BLaER1 treated with 17β-estradiol and CSF1 and Interleukin-3, amounts not matched to agents 10 nM and 100 nM (cell line): Measurements from ENCODE around the gene PARD3.

Experiments used
- H3K27ac ChIP-seq, 11 experiments: shearing (Covaris generic); formaldehyde crosslinking; 2 replicates each; pipeline ENCODE4 v1.8.1; 2022
- H3K27me3 ChIP-seq, 11 experiments: shearing (Covaris generic); formaldehyde crosslinking; 2 replicates each; pipeline ENCODE4 v1.8.1; 2022
- H3K36me3 ChIP-seq, 11 experiments: shearing (Covaris generic); formaldehyde crosslinking; 2 replicates each; pipeline ENCODE4 v1.8.1; 2022
- H3K4me1 ChIP-seq, 10 experiments: shearing (Covaris generic); formaldehyde crosslinking; 2 replicates each; pipeline ENCODE4 v1.8.1; 2022
- H3K4me2 ChIP-seq, 11 experiments: shearing (Covaris generic); formaldehyde crosslinking; 2 replicates each; pipeline ENCODE4 v1.8.1; 2022
- H3K4me3 ChIP-seq, 10 experiments: shearing (Covaris generic); formaldehyde crosslinking; 2 replicates each; pipeline ENCODE4 v1.8.1; 2022
- H3K9ac ChIP-seq, 11 experiments: shearing (Covaris generic); formaldehyde crosslinking; 2 replicates each; pipeline ENCODE4 v1.8.1; 2022
- H3K9me3 ChIP-seq, 11 experiments: shearing (Covaris generic); formaldehyde crosslinking; replicated peaks in 1 of 11; 2 replicates each; pipeline ENCODE4 v1.8.1; 2022
- H4K20me1 ChIP-seq, 11 experiments: shearing (Covaris generic); formaldehyde crosslinking; 2 replicates each; pipeline ENCODE4 v1.8.1; 2022
- Cebpa-rat ChIP-seq, 11 experiments: shearing (Covaris generic); IDR thresholded peaks; 2 replicates each; pipeline ENCODE4 v1.8.1; 2022

Gene PARD3

GRCh38 chr10:34407324-34407805, 407.7 kb downstream of the PARD3 start:
- no peaks in the 10 kb centered on the region for H3K9me3 ChIP-seq
- H3K36me3 ChIP-seq = no peaks in the 10 kb centered on the region
- peak overlapping the region in 5 of 11 experiments; percentile 1 to 61 (median 52); a peak in 10 of 22 replicates for H3K27ac ChIP-seq
- H3K4me2 ChIP-seq = peak overlapping the region; percentile 32 to 72 (median 54); a peak in 21 of 22 replicates
- no peaks in the 10 kb centered on the region for H3K27me3 ChIP-seq
- no peak overlapping the region for H3K9ac ChIP-seq
- peaks cover 8 to 15% (median 10%) of the 10 kb centered on the region in 10 experiments for H3K4me1 ChIP-seq
- no peak; a peak in 1 of 22 replicates for TF ChIP-seq Cebpa-rat (IDR thresholded peaks at IDR 0.05)
- H4K20me1 ChIP-seq = no peaks in the 10 kb centered on the region
- H3K4me3 ChIP-seq = no peak overlapping the region

GRCh38 chr10:34406463-34407323, 408.4 kb downstream of the PARD3 start:
- Histone ChIP-seq H3K36me3 (no peaks in the 10 kb centered on the region), H3K27me3 (no peaks in the 10 kb centered on the region), H3K9me3 (no peaks in the 10 kb centered on the region), H3K27ac (peak overlapping the region in 5 of 11 experiments; percentile 1 to 61 (median 45); a peak in 8 of 22 replicates), H4K20me1 (no peaks in the 10 kb centered on the region), H3K9ac (no peak overlapping the region), H3K4me3 (no peak overlapping the region), H3K4me2 (peak overlapping the region; percentile 32 to 72 (median 54); a peak in 20 of 22 replicates), H3K4me1 (peaks cover 8 to 15% (median 10%) of the 10 kb centered on the region in 10 experiments)
- no peak for TF ChIP-seq Cebpa-rat (IDR thresholded peaks at IDR 0.05)

GRCh38 chr10:34405611-34406462, 409.3 kb downstream of the PARD3 start:
- Histone ChIP-seq H3K4me1 (peaks cover 8 to 15% (median 10%) of the 10 kb centered on the region in 10 experiments), H3K4me2 (no peak overlapping the region), H3K36me3 (no peaks in the 10 kb centered on the region), H3K9ac (no peak overlapping the region), H3K9me3 (no peaks in the 10 kb centered on the region), H3K27me3 (no peaks in the 10 kb centered on the region), H3K27ac (peak overlapping the region in 1 of 11 experiments; percentile 61; a peak in 1 of 22 replicates), H3K4me3 (no peak overlapping the region), H4K20me1 (no peaks in the 10 kb centered on the region)
- no peak for TF ChIP-seq Cebpa-rat (IDR thresholded peaks at IDR 0.05)

GRCh38 chr10:34403512-34403911, 411.6 kb downstream of the PARD3 start:
- no peaks in the 10 kb centered on the region for H4K20me1 ChIP-seq

GRCh38 chr10:34400075-34400474, 415.0 kb downstream of the PARD3 start:
- TF ChIP-seq Cebpa-rat (IDR thresholded peaks at IDR 0.05) = no peak
- H3K36me3 ChIP-seq = peaks cover 0 to 12% (median 0%) of the 10 kb centered on the region in 11 experiments; a peak in 3 of 22 replicates
- H3K9ac ChIP-seq = no peak overlapping the region
- H4K20me1 ChIP-seq = no peaks in the 10 kb centered on the region
- no peak overlapping the region for H3K27ac ChIP-seq
- H3K4me1 ChIP-seq = no peaks in the 10 kb centered on the region
- no peak overlapping the region for H3K4me3 ChIP-seq
- H3K4me2 ChIP-seq = no peak overlapping the region
- no peaks in the 10 kb centered on the region for H3K9me3 ChIP-seq
- H3K27me3 ChIP-seq = no peaks in the 10 kb centered on the region

More at GRCh38 chr10:34403512-34403911, 411.6 kb downstream of the PARD3 start:
- Histone ChIP-seq H3K27me3 (no peaks in the 10 kb centered on the region), H3K27ac (no peak overlapping the region), H3K4me2 (no peak overlapping the region), H3K4me1 (peaks cover 8 to 15% (median 10%) of the 10 kb centered on the region in 10 experiments), H3K4me3 (no peak overlapping the region), H3K9me3 (no peaks in the 10 kb centered on the region), H3K36me3 (0 out of 22 replicates have a peak, but pooled peaks cover 0 to 10% (median 0%) of the 10 kb centered on the region in 11 experiments), H3K9ac (no peak overlapping the region)
- TF ChIP-seq Cebpa-rat (IDR thresholded peaks at IDR 0.05) = no peak

- no peaks in the 10 kb centered on the region for H4K20me1 ChIP-seq
- H3K27ac ChIP-seq = no peak overlapping the region
- no peak overlapping the region for H3K4me2 ChIP-seq
- no peak for TF ChIP-seq Cebpa-rat (IDR thresholded peaks at IDR 0.05)
- no peaks in the 10 kb centered on the region for H3K27me3 ChIP-seq
- H3K36me3 ChIP-seq = peaks cover 0 to 16% (median 5%) of the 10 kb centered on the region in 11 experiments; a peak in 5 of 22 replicates
- no peak overlapping the region for H3K4me3 ChIP-seq
- no peak overlapping the region for H3K9ac ChIP-seq
- H3K4me1 ChIP-seq = no peaks in the 10 kb centered on the region
- H3K9me3 ChIP-seq = peaks cover 0 to 3% (median 0%) of the 10 kb centered on the region in 11 experiments; a peak in 1 of 22 replicates
Observed at GRCh38 chr10:34399013-34399412, 416.1 kb downstream of the PARD3 start.

GRCh38 chr10:34397324-34397723, 417.8 kb downstream of the PARD3 start:
- no peaks in the 10 kb centered on the region for H3K4me1 ChIP-seq
- peaks cover 0 to 5% (median 0%) of the 10 kb centered on the region in 11 experiments; a peak in 1 of 22 replicates for H3K9me3 ChIP-seq
- no peak overlapping the region for H3K4me2 ChIP-seq
- no peak overlapping the region for H3K4me3 ChIP-seq
- peaks cover 0 to 17% (median 5%) of the 10 kb centered on the region in 11 experiments; a peak in 5 of 22 replicates for H3K36me3 ChIP-seq
- H3K9ac ChIP-seq = no peak overlapping the region
- H3K27me3 ChIP-seq = no peaks in the 10 kb centered on the region
- H4K20me1 ChIP-seq = no peaks in the 10 kb centered on the region
- H3K27ac ChIP-seq = no peak overlapping the region
- TF ChIP-seq Cebpa-rat (IDR thresholded peaks at IDR 0.05) = no peak

- no peaks in the 10 kb centered on the region for H4K20me1 ChIP-seq
- TF ChIP-seq Cebpa-rat (IDR thresholded peaks at IDR 0.05) = no peak
Observed at GRCh38 chr10:34396663-34397062, 418.4 kb downstream of the PARD3 start.

More at GRCh38 chr10:34396663-34397062, 418.4 kb downstream of the PARD3 start:
- H3K27me3 ChIP-seq = no peaks in the 10 kb centered on the region
- H3K27ac ChIP-seq = no peak overlapping the region
- H3K4me2 ChIP-seq = no peak overlapping the region
- no peak overlapping the region for H3K9ac ChIP-seq
- H3K36me3 ChIP-seq = peaks cover 0 to 17% (median 5%) of the 10 kb centered on the region in 11 experiments; a peak in 5 of 22 replicates
- H3K4me1 ChIP-seq = no peaks in the 10 kb centered on the region
- H3K9me3 ChIP-seq = peaks cover 0 to 5% (median 0%) of the 10 kb centered on the region in 11 experiments; a peak in 1 of 22 replicates
- H3K4me3 ChIP-seq = no peak overlapping the region
